ENCODE data around the gene GPER1. TPM values are rescaled to one million over a fixed set of nuclear protein-coding genes. Genes with fewer than 3 reads are reported as not detected.
A peak's percentile ranks its signal among the peaks of the same experiment; 100 is the strongest.

GPER1 gene
- total RNA-seq, 1 donor from 2014 or later = 6.7 TPM

GRCh38 chr7:1090686-1091643, 3.1 kb downstream of the GPER1 start:
- DNase-seq = no peak

- no peak for DNase-seq
Measured at GRCh38 chr7:1091644-1092027, 3.7 kb downstream of the GPER1 start.

- no peak for DNase-seq
Measured at GRCh38 chr7:1092161-1092632, 4.3 kb downstream of the GPER1 start.

GRCh38 chr7:1092806-1093501, 5.0 kb downstream of the GPER1 start:
- DNase-seq = no peak

- peak; percentile 84 for DNase-seq
Measured at GRCh38 chr7:1093502-1093843, 5.6 kb downstream of the GPER1 start.

- no peak for DNase-seq
Measured at GRCh38 chr7:1093916-1094508, 6.1 kb downstream of the GPER1 start.

GRCh38 chr7:1094870-1095269, 7.0 kb downstream of the GPER1 start:
- no peak for DNase-seq

GRCh38 chr7:1095621-1096155, 7.8 kb downstream of the GPER1 start:
- no peak for DNase-seq

GRCh38 chr7:1096156-1097119, 8.5 kb downstream of the GPER1 start:
- DNase-seq = no peak

- no peak for DNase-seq
Measured at GRCh38 chr7:1097120-1097504, 9.2 kb downstream of the GPER1 start.

GRCh38 chr7:1098243-1099153, 10.6 kb downstream of the GPER1 start:
- DNase-seq = no peak

GRCh38 chr7:1099154-1099542, 11.2 kb downstream of the GPER1 start:
- DNase-seq = no peak

GRCh38 chr7:1099637-1100036, 11.7 kb downstream of the GPER1 start:
- DNase-seq = no peak

GRCh38 chr7:1100386-1100785, 12.5 kb downstream of the GPER1 start:
- no peak for DNase-seq

- DNase-seq = peak; percentile 77
Measured at GRCh38 chr7:1100834-1101562, 13.1 kb downstream of the GPER1 start.

- no peak for DNase-seq
Measured at GRCh38 chr7:1101563-1102431, 13.9 kb downstream of the GPER1 start.

- no peak for DNase-seq
Measured at GRCh38 chr7:1103009-1103788, 15.3 kb downstream of the GPER1 start.
